ENCODE data around the gene C1orf21.

The C1orf21 gene

DNA sequence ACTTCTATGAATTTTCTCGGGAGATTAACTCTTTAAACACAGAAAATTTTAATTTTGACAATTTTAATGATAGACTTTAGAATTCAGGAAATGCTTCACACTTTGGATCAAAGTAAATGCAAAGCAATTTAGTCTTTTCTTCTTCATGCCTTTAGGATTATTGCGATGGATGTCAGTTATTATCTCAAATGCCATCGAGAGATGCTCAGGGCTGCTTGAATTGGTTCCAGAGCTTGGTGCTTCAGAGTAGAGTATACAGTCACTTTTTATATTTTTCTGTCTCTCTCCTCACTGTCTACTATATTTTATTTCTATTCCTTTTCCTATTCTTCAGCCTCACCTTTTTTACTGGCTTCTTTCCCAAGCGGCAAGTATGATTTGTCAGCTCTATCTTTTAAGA, 59.2 kb downstream of the C1orf21 start:
- no peak for DNase-seq

DNA sequence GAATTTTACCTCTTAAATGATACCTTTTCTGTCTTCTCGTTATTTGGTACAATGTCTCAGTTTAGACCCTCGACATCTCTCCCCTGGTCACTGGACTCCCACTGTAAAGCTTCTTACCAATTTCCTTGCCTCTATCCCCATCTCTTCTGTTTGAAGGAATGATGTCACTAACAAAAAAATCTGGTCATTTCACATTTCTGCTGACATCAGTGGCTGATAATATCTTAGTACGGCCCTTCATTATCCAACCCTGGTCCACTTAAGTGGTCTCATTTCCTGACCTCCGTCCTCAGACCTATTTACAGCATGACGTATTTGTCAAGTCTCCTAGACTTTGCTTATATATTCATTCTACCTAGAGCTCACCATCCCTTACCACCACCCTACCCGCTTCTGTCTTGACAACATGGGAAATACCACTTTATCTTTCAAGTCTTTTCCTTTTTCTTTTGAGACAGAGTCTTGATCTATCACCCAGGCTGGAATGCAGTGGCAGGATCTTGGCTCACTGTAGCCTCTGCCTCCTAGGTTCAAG, 60.9 kb downstream of the C1orf21 start:
- no peak for DNase-seq

DNA sequence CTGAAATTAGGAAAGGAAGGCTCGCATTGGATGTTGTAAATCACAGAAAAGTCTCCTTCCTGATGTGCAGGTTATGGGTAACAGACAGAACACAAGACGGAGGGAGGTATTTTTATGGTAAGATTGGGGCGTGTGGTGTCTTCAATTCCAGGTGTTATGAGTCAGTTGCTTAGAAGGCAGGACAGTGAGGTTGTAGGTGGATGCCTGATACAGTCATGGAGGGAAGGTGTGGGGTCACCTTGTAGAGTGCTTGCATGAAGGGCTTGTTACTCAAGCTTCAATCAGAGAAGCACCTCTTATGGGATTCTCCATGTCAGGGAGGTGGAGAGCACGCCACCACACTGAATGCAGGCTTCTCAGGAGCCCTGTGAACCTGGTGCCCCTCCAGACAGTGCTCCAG, 63.1 kb downstream of the C1orf21 start:
- no peak for DNase-seq

DNA sequence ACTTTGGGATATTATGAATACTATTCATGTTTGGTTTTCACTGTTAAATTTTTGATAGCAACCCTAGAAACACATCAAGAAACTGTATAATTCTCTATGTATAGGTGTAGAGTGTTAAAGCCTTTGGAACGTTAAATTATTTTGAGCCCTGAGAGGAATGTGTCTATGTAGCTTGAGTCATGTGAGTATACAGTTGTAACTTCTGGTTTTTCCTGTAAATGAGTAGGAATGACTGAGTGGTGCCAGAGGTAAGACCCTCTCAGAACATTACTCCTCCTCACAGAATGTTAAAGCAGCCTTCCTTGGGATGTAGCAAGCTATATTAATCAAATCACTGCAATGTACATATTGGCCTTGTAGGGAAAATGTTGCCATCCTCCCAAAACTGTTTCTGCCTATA, 69.0 kb downstream of the C1orf21 start:
- no peak for DNase-seq

DNA sequence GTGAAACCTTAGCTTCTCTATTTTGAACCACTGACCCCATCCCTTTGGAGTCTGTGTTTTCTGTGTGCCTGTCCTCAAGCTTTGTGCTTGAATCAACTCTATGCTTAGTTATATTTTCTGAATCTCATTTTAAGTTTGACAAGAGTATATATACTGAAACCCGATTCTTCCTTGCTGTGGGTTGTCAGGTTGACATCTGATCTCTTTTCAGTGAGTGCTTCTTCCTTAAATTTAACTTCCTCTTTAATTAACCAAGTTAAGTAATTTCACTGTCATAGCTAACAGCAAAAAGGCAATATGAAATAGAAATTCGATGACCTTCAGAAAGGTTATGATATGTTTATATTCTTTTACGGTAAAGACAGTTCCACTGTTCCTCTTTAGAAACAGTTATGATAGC, 69.4 kb downstream of the C1orf21 start:
- DNase-seq: no peak

DNA sequence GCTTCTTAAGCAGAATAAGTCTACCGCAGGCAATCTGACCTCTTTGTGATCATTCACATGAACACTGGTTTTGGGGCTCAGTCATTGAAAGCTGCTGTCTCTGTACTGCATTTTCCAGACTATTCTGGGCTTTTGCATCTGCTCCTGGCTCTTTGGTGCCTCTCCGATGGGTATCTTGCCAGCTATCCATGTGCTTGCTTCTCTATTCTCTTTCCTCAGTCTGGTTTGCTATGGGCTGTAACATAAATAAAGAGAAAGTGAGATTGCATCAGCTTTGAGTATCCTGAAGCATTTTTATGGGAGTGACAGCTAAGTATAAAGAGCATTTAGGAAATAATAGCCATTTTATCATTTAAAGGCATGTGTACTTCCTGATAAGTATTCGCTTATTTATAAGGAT, 70.7 kb downstream of the C1orf21 start:
- DNase-seq: no peak

DNA sequence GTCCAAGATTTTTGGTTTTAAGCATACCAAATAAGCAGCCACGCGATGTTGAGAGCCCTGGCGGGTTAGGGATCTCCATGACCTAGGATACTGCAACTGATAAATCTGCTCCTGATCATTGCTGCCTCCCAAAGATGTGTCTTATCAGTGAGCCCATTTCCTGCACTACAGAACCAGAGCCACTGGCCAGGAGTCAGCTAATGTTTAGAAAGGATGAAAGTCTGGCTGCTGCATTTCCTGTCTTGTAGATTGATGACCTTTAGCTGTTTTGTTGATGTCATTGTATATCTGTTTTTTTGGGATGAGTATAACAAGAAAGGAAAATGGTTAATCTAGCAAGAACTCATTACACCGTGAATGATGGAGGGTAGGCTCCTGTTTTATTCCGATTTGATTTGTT, 74.5 kb downstream of the C1orf21 start:
- no peak for DNase-seq

DNA sequence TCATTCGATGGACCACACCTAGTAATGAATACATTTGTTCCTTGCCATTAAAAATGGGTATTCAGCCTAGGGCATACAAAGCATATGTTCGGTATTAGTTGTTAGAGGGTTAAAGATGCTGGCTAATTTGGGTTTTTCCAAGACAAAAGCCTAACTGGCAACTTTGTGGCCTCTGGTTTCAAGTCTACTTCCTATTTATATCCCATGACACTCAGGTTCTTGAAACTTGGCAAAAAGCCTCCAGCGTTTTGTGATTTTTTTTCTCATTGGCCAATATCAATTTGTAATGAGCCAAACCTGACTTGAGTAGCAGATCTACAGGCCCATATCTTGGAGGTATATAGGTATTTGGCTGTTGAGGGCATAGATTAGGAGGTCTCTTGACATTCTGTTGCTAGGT, 75.3 kb downstream of the C1orf21 start:
- DNase-seq: peak in 1 of 51 donors; percentile 10

DNA sequence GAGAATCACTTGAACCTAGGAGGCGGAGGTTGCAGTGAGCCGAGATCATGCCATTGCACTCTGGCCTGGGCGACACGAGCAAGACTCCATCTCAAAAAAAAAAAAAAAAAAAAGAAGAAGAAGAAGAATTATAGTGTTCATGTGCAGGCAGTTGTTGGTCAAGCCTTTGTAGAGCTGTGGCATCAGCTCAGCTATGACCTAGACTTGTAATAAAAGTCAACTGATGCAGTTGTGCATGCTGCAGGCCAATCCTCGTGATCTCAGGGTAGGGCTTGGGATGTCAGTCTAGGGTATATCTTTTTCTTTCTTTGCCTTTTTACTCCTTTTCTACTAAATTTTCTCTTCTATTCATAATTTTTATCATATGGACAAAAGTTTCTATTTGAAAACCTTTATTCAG, 76.2 kb downstream of the C1orf21 start:
- DNase-seq: no peak

DNA sequence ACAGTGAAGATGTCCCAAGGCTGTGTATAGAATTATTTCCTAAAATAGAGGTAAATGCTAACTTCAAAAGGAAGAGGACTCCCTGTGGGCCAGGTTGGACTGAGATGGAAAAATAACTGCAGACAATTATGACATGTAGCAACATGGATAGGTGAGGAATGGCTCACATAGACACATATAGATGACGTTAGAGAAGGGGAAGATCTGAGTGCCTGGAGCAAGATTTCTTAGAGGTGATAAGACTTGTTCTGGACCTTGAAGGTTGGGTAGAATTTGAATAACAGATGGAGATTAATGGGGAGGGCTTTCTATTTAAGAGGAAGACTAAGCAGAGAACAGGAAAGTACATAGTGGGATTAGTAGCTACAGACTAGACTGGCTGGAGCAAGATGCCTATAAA, 76.9 kb downstream of the C1orf21 start:
- DNase-seq: no peak

DNA sequence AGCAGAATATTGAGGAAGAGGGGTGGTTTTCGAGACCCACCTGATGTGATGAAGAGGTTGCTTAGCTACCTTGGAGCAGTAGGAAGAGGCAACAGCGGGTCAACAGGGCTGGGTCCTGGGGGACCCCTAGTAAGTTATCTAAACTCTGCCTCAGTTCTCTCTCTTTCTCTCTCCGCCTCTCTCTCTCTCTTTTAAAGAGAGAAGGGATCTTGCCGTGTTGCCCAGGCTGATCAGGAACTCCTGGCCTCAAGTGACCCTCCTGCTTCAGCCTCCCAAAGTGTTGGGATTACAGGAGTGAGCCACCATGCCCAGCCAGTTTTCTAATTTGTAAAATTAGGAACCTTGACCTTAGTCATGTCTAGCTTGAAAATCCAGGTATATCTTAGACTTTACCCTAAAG, 77.9 kb downstream of the C1orf21 start:
- no peak for DNase-seq

DNA sequence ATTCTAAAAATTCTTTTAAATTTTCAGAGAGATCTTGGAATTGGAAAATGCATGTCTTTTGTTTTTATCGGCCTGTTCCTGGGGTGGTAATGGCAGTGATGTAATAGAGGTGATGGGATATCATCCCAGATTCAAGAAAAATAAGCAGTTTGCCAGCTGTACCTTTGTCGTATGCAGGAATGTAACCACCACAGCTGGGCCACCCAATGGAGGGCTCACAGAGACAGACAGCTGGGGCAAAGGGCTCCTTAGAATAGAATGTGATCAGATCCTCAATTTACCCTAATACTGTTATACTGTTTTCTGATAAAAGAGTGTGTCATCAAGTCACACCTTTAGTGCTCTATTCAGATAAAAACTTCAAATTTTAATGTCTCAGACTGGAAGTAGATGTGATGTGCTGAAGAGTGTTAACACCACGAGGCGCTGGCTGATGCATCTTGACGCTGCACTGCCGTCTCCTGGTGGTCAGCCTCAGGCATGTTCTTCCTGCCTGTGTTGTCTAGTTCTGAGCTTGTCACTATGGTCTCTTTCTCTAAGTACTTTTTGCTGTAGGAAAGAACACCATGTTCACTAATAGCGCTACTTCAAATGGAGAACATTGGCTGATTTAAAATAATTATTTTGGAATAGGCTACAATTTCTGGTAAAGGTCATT, 78.8 kb downstream of the C1orf21 start:
- no peak for DNase-seq

DNA sequence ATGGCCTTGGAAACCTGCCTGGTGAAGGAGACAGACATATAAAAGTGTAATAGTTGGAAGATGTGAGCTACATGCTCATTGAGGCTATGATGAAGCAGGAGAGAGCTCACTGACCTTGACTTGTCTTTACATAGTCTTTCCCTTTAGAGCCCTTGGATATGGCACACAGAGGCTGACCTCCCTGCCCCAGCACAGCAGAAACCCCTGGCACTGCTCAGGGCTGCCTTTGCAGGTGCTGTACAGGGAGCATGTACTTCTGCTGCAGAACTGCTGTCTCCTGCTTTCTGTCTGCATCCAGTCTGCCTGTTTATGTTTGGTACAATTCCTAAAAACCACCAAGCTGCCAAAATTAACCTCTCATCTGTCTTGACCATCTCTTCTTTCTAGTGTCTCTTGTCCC, 80.5 kb downstream of the C1orf21 start:
- no peak for DNase-seq

DNA sequence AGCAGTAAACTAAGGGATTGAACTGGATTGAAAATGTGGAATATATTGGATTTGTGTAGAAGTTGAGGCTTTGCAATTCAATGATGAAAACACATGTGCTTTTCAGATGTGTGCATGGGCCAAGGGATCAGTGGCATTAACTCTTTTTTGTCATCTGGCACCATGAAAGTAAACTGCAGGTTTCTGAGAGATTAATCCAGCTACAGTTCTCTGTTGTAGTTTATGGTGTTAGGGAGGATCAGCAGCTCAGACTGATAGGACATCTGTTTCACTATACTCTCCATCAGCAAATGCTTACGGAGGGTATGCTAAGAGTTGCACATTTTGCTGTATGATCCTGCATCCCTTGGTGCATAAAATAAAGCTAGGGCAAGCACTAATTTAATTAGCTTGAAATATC, 82.6 kb downstream of the C1orf21 start:
- DNase-seq: no peak

DNA sequence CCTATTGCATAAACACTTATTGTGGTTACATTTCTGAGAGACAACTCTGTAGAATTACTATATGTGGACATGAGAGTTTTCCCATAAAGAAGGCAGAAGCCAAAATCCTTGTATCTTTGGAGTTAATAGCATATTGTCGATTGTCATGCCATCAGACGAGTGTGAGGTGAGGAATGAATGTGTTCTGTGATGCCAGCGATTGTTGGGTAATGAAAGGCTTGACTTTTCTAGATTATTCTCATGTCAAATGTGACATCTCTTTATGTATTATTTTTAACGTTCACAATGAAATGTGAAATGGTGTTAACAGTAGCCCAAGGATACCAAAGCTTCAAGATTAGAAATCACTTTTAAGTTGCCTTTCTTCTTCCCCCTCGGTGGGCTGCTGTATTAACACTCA, 84.9 kb downstream of the C1orf21 start:
- no peak for DNase-seq

DNA sequence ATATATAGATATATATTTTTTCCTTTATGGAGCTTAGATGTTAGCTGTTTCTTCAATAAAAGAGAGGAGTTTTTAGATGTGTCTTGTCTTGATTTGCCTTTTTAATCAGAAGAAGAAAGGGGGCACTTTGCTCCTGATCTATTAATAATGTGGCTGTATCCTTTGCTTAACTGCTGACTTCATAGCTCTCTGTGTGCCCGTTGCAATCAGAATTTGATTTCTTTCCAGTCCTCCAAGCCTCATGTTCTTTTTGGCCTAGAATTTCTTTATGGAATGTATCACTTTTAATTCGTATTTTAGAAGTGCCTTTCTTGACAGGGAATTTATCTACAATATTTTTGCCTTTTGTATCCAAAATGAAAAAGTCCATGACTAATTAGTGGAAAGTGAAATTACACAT, 85.3 kb downstream of the C1orf21 start:
- no peak for DNase-seq

DNA sequence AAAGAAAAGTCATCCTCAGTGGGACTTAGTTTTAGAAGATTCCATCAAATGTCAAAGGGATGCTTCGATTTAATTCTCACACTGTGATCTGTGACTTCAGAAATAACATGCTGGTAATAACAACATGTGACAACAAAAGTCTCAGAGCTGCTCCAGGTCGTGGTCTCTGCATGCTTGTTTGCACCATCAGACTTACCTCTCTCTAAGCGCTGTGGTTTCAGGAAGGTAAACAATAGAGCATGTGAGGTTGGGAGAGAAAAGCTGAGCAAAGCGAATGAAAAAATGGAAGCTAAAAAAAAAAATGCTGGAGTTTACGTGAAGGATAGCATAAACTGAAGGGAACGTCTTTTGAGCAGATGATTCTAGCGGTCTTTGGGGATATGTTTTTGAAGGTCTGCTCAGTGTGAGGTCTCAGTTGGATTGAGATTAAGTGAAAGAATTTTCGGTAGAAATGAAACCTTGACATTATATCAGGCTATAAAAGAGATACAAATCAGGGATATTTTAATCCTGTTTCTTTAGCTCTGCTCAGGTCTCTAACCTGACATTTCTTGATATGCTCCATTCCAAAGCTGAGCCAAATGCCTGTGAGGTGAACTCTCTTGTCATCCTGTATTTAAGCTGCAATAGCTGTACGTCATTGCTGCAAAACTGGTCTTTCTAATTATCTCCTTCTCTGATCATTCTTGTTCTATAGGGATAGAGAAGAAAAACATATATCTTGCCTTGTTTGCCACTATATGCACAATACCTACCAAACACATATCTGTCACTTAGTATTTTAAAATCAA, 86.5 kb downstream of the C1orf21 start:
- DNase-seq: no peak

DNA sequence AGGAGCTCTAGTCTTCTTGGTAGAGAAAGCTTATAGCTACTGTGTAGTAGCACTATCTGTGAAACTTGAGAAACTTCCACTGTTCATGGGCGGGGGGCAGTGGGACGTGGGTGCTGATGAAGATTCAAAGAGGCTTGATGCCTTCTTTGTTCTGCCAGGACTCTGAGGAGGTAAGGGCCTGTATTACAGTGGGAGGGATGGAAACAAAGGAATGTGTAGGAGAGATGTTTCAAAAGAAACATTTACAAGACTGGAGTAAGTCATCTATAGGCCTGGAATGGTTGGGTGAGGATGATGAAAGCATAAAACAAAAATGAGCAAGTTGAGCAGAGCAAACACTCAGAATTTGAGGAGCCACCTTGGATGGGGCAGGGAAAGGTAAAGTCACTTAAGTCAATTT, 89.4 kb downstream of the C1orf21 start:
- no peak for DNase-seq

DNA sequence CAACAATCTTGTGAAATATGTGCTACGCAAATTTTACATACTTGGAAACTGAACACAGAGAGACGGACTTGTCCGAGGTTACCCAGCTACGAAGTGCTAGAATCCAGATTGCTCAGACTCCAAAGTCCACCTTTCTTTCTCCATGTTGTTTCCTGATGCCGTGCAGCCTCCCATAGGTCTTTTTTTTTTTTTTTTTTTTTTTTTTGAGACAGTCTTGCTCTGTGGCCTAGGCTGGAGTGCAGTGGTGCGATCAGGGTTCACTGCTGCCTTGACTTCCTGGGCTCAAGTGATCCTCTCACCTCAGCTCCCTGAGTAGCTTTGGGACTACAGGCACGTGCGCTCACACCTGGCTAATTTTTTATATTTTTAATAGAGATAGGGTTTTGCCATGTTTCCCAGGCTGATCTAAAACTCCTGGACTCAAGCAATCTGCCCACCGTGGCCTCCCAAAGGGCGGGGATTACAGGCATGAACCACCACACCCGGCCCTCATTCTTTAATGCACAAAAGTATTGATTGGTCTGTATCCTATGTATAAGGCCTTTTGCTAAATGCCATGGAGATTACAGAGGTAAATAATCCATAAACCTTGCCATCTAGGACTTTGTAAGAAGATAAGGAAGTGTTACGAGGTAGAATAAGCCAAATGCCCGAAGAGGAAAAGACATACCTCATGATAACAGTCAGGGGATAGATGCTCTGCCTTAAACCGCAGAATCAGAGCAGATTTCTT, 92.8 kb downstream of the C1orf21 start:
- no peak for DNase-seq

DNA sequence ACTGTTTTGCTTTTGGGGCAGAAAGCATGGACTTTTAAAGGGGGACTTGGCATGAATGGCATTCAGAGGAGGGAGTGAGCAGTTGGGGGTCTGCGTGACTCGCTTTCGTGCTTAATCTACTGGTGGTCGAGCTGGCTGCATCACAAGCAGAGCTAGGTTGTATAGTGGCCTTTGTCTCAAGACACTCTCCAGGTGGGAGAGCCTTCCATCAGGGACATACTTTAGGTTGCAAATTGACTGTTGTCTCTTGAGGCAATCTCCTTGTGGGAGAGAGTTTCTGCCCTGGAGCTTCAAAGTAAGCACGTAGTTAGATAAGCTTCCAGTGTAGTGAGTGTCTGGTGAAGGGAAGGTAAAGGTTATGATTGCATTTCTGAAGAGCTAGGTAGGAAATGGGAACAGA, 93.9 kb downstream of the C1orf21 start:
- DNase-seq: no peak

DNA sequence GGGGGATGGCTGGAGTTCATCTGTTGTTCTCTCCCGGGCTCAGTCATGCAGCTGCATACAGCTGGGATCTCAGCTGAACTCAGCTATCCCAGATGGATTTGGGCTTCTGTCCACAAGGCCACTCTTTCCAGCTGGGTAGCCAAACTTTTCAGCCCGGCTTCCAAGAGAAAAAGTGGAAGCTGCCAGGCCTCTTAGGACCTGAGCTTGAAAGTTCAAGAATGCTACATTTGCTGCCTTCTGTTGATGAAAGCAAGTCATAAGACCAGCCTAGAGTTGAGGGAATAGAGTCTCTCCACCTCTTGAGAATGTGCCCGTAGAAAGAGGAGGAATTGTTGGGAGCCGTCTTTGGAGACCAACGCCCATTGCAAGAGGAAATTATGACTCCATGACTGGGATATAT, 95.3 kb downstream of the C1orf21 start:
- peak in 16 of 51 donors; percentile 2 to 39 (median 12) for DNase-seq

DNA sequence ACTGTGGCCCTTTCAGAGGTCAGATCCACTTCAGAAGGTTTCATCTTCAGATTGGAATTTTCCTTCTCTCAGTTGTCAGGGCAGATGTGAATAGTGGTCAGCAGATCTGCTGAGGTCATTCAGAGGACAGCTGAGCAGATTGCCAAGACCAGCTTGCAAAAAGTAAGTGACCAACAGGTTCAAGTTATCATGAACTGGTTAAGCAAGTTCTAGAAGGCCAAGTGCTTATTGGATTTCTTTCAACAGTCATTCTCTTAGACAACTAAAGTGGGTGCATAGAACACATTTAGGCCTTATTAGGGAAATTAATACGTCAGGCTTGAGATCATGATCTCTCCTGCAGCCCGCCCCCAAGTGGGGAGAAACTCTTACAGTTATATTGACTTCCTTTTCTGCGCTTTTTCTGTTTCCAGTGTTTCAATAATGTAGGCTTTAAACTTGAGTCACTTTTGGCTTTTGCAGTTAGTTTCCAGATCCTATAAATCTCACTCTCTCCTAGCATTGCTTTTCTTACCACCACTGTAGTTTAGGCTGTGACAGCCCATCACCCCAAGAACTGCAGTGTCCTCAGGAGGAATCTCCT, 96.4 kb downstream of the C1orf21 start:
- no peak for DNase-seq
